Effector memory CD4-positive, alpha-beta T cell (primary cell): ENCODE data around the gene STRN3.

Source experiments
- DNase-seq, 3 donors: peaks; one replicate each; pipeline ENCODE4 v3.0.0-alpha.2; 2020
- H3K27ac ChIP-seq: 2 replicates; pipeline ENCODE4 v1.7.0; 2013; ENCODE audit warnings: mild to moderate bottlenecking, low read length, moderate library complexity; ENCODE audit not compliant: insufficient read depth, poor library complexity, severe bottlenecking
- H3K27me3 ChIP-seq: replicated peaks from 2 replicates; pipeline ENCODE4 v1.7.0; 2013; ENCODE audit warnings: mild to moderate bottlenecking, low read length; ENCODE audit not compliant: insufficient read depth, control insufficient read depth, poor library complexity, severe bottlenecking
- H3K36me3 ChIP-seq: 2 replicates; pipeline ENCODE4 v1.7.0; 2013; ENCODE audit warnings: mild to moderate bottlenecking, low read length, moderate library complexity; ENCODE audit not compliant: control insufficient read depth, insufficient read depth
- H3K4me1 ChIP-seq: 2 replicates; pipeline ENCODE4 v1.7.0; 2013; ENCODE audit warnings: low read length, mild to moderate bottlenecking; ENCODE audit not compliant: control insufficient read depth, insufficient read depth, poor library complexity, severe bottlenecking
- H3K4me3 ChIP-seq: 2 replicates; pipeline ENCODE4 v1.7.0; 2013; ENCODE audit warnings: low read length, low read depth, mild to moderate bottlenecking; ENCODE audit not compliant: insufficient read depth, poor library complexity, severe bottlenecking
- H3K9me3 ChIP-seq: 2 replicates; pipeline ENCODE4 v1.7.0; 2013; ENCODE audit warnings: mild to moderate bottlenecking, low read length, moderate library complexity; ENCODE audit not compliant: control insufficient read depth

Gene STRN3

GRCh38 chr14:30883508-30884294 lies 142.5 kb downstream of the STRN3 start:
- no peaks in the 10 kb centered on the region for H3K36me3 ChIP-seq
- no peak overlapping the region for H3K4me3 ChIP-seq
- DNase-seq, result no peak
- H3K27ac ChIP-seq, result no peak overlapping the region
- H3K4me1 ChIP-seq, result no peaks in the 10 kb centered on the region
- H3K27me3 ChIP-seq, result no peaks in the 10 kb centered on the region
- H3K9me3 ChIP-seq, result no peaks in the 10 kb centered on the region

- no peak overlapping the region for H3K4me3 ChIP-seq
- H3K27me3 ChIP-seq, result no peaks in the 10 kb centered on the region
- no peak overlapping the region for H3K27ac ChIP-seq
- no peaks in the 10 kb centered on the region for H3K9me3 ChIP-seq
- no peaks in the 10 kb centered on the region for H3K36me3 ChIP-seq
- no peak for DNase-seq
- H3K4me1 ChIP-seq, result no peaks in the 10 kb centered on the region
Observed at GRCh38 chr14:30882431-30882830, 143.7 kb downstream of the STRN3 start.

GRCh38 chr14:30876692-30877091 lies 149.5 kb downstream of the STRN3 start:
- Histone ChIP-seq H3K36me3 (no peaks in the 10 kb centered on the region), H3K27ac (no peak overlapping the region), H3K9me3 (no peaks in the 10 kb centered on the region), H3K27me3 (peaks cover 19% of the 10 kb centered on the region), H3K4me3 (no peak overlapping the region), H3K4me1 (peaks cover 12% of the 10 kb centered on the region)
- no peak for DNase-seq

- Histone ChIP-seq H3K9me3 (no peaks in the 10 kb centered on the region), H3K4me3 (no peak overlapping the region), H3K27ac (no peak overlapping the region), H3K4me1 (peaks cover 12% of the 10 kb centered on the region), H3K27me3 (peaks cover 22% of the 10 kb centered on the region), H3K36me3 (no peaks in the 10 kb centered on the region)
- DNase-seq, result no peak
Observed at GRCh38 chr14:30875788-30876053, 150.5 kb downstream of the STRN3 start.

GRCh38 chr14:30874999-30875787 lies 151.0 kb downstream of the STRN3 start:
- H3K4me3 ChIP-seq, result peak overlapping the region; percentile 56
- DNase-seq, result no peak
- H3K27me3 ChIP-seq, result peaks cover 22% of the 10 kb centered on the region

GRCh38 chr14:30874120-30874998 lies 151.8 kb downstream of the STRN3 start, which contains the start of gene COCH:
TSS of gene COCH (plus strand) at chr14:30874559. CDS start at chr14:30874939, 380 bp downstream.
- DNase-seq, result no peak
- no peaks in the 10 kb centered on the region for H3K9me3 ChIP-seq
- peaks cover 12% of the 10 kb centered on the region for H3K4me1 ChIP-seq
- peak within 1 kb of the TSS; percentile 56 for H3K4me3 ChIP-seq
- peaks cover 22% of the 10 kb centered on the region for H3K27me3 ChIP-seq
- no peaks in the 10 kb centered on the region for H3K36me3 ChIP-seq
- no peak within 1 kb of the TSS for H3K27ac ChIP-seq

More at GRCh38 chr14:30874999-30875787, 151.0 kb downstream of the STRN3 start:
- Histone ChIP-seq H3K9me3 (no peaks in the 10 kb centered on the region), H3K27ac (no peak overlapping the region), H3K4me1 (peaks cover 12% of the 10 kb centered on the region), H3K36me3 (no peaks in the 10 kb centered on the region)

- Histone ChIP-seq H3K27me3 (peaks cover 22% of the 10 kb centered on the region), H3K27ac (no peak overlapping the region)
Observed at GRCh38 chr14:30873308-30874119, 152.7 kb downstream of the STRN3 start.

GRCh38 chr14:30872602-30873001 lies 153.6 kb downstream of the STRN3 start:
- Histone ChIP-seq H3K4me3 (no peak overlapping the region), H3K27ac (no peak overlapping the region), H3K27me3 (peaks cover 22% of the 10 kb centered on the region), H3K9me3 (no peaks in the 10 kb centered on the region), H3K4me1 (peaks cover 12% of the 10 kb centered on the region), H3K36me3 (no peaks in the 10 kb centered on the region)
- no peak for DNase-seq

More at GRCh38 chr14:30873308-30874119, 152.7 kb downstream of the STRN3 start:
- Histone ChIP-seq H3K9me3 (no peaks in the 10 kb centered on the region), H3K4me3 (no peak overlapping the region), H3K36me3 (no peaks in the 10 kb centered on the region), H3K4me1 (peaks cover 12% of the 10 kb centered on the region)
- DNase-seq, result no peak

- DNase-seq, result no peak
- no peaks in the 10 kb centered on the region for H3K36me3 ChIP-seq
- H3K4me1 ChIP-seq, result peaks cover 2% of the 10 kb centered on the region
- no peak overlapping the region for H3K27ac ChIP-seq
- peaks cover 10% of the 10 kb centered on the region for H3K27me3 ChIP-seq
- no peak overlapping the region for H3K4me3 ChIP-seq
- H3K9me3 ChIP-seq, result no peaks in the 10 kb centered on the region
Observed at GRCh38 chr14:30869551-30870155, 156.5 kb downstream of the STRN3 start.
